Naive B cell (primary cell): ENCODE data around the gene BASP1. TPM values are rescaled to one million over a fixed set of nuclear protein-coding genes. Genes with fewer than 3 reads are reported as not detected.

ENCODE experiments used
- ATAC-seq, 2 donors: fragments of 150-1000 bp; cut with Tn5 transposase; 2 replicates each; pipeline ENCODE4 v1.10.0; 2021; ENCODE audit warnings: low read depth in 2 of 2, mild to moderate bottlenecking in 2 of 2, moderate library complexity in 2 of 2
- DNase-seq: peaks from one replicate; pipeline ENCODE4 v3.0.0; 2022
- H3K27ac Mint-ChIP-seq, 6 donors: one replicate each; pipeline ENCODE4 v1.8.0; 2020 to 2022; ENCODE audit warnings: mild to moderate bottlenecking in 6 of 6, mixed read lengths in 6 of 6, moderate library complexity in 5 of 6, inconsistent platforms in 2 of 6
- H3K27me3 Mint-ChIP-seq, 3 donors: one replicate each; pipeline ENCODE4 v1.8.0; 2021 to 2022; ENCODE audit warnings: mixed read lengths in 3 of 3, mild to moderate bottlenecking in 1 of 3
- H3K36me3 Mint-ChIP-seq, 2 donors: one replicate each; pipeline ENCODE4 v1.8.0; 2020 to 2022; ENCODE audit warnings: mixed read lengths in 2 of 2, inconsistent platforms in 1 of 2, mild to moderate bottlenecking in 1 of 2
- H3K4me1 Mint-ChIP-seq, 3 donors: one replicate each; pipeline ENCODE4 v1.8.0; 2020 to 2022; ENCODE audit warnings: mixed read lengths in 3 of 3, inconsistent platforms in 1 of 3, mild to moderate bottlenecking in 1 of 3, moderate library complexity in 1 of 3
- H3K4me3 Mint-ChIP-seq, 8 donors: one replicate each; pipeline ENCODE4 v1.8.0; 2020 to 2022; ENCODE audit warnings: mild to moderate bottlenecking in 8 of 8, mixed read lengths in 8 of 8, moderate library complexity in 8 of 8, inconsistent platforms in 2 of 8
- H3K9me3 Mint-ChIP-seq, 7 donors: one replicate each; pipeline ENCODE4 v1.8.0; 2020 to 2022; ENCODE audit warnings: mixed read lengths in 7 of 7, mild to moderate bottlenecking in 5 of 7, inconsistent platforms in 2 of 7, moderate library complexity in 1 of 7
- polyA plus RNA-seq, 6 donors: library from polyadenylated mRNA; unstranded; fragments of 300-500 nt; fragmentation: Illumina TruSeq; gene quantifications; one replicate each; pipeline ENCODE4 v1.2.3, GENCODE V29; 2021; ENCODE audit warnings: low read depth in 6 of 6

The BASP1 gene
- polyA plus RNA-seq, 6 donors from 2014 or later, result 64.4 to 149 (median 82.2) TPM

DNA sequence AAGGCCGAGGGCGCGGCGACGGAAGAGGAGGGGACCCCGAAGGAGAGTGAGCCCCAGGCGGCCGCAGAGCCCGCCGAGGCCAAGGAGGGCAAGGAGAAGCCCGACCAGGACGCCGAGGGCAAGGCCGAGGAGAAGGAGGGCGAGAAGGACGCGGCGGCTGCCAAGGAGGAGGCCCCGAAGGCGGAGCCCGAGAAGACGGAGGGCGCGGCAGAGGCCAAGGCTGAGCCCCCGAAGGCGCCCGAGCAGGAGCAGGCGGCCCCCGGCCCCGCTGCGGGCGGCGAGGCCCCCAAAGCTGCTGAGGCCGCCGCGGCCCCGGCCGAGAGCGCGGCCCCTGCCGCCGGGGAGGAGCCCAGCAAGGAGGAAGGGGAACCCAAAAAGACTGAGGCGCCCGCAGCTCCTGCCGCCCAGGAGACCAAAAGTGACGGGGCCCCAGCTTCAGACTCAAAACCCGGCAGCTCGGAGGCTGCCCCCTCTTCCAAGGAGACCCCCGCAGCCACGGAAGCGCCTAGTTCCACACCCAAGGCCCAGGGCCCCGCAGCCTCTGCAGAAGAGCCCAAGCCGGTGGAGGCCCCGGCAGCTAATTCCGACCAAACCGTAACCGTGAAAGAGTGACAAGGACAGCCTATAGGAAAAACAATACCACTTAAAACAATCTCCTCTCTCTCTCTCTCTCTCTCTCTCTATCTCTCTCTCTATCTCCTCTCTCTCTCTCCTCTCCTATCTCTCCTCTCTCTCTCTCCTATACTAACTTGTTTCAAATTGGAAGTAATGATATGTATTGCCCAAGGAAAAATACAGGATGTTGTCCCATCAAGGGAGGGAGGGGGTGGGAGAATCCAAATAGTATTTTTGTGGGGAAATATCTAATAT is 58.1 kb downstream of the BASP1 start:
- DNase-seq (no peak), ATAC-seq (no peak)
- H3K4me1 Mint-ChIP-seq, result peaks cover 50 to 80% (median 54%) of the 10 kb centered on the region in 3 donors
- H3K27me3 Mint-ChIP-seq, result no peaks in the 10 kb centered on the region
- peak overlapping the region in 4 of 8 donors; percentile 35 to 72 (median 48) for H3K4me3 Mint-ChIP-seq
- H3K9me3 Mint-ChIP-seq, result peaks cover 3 to 16% (median 8%) of the 10 kb centered on the region in 7 donors
- H3K36me3 Mint-ChIP-seq, result peaks cover 15 to 21% of the 10 kb centered on the region in 2 donors
- peak overlapping the region in 5 of 6 donors; percentile 82 to 94 (median 92) for H3K27ac Mint-ChIP-seq

DNA sequence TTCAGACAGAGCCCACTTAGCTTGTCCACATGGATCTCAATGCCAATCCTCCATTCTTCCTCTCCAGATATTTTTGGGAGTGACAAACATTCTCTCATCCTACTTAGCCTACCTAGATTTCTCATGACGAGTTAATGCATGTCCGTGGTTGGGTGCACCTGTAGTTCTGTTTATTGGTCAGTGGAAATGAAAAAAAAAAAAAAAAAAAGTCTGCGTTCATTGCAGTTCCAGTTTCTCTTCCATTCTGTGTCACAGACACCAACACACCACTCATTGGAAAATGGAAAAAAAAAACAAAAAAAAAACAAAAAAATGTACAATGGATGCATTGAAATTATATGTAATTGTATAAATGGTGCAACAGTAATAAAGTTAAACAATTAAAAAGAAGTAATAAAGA is 59.0 kb downstream of the BASP1 start:
- DNase-seq (peak; percentile 14), ATAC-seq (peak; percentile 24 to 40)
- H3K9me3 Mint-ChIP-seq, result peaks cover 3 to 16% (median 8%) of the 10 kb centered on the region in 7 donors
- no peaks in the 10 kb centered on the region for H3K27me3 Mint-ChIP-seq
- H3K4me3 Mint-ChIP-seq, result peak overlapping the region; percentile 4 to 83 (median 49)
- H3K36me3 Mint-ChIP-seq, result peaks cover 15 to 21% of the 10 kb centered on the region in 2 donors
- peak overlapping the region; percentile 86 to 94 (median 91) for H3K27ac Mint-ChIP-seq
- H3K4me1 Mint-ChIP-seq, result peaks cover 50 to 80% (median 54%) of the 10 kb centered on the region in 3 donors

DNA sequence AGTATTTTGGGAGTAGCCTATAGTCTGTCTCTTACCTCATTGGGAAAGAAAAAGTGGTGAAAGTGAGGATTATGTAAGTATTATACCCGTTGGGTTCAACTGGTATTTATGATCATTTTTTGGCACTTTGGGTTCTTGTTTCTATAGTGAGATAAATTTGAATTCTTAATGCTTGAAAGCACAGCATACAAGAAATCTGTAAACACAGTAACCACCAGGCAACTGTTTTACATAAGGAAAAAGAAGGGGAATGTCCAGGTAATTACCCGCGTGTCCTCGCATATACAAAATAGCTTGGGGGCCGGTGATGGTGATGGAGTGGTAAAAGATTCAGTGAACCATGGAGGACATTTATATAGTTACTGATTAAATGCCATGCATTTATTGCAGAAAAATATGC is 60.5 kb downstream of the BASP1 start:
- H3K27me3 Mint-ChIP-seq, result no peaks in the 10 kb centered on the region
- peaks cover 15 to 21% of the 10 kb centered on the region in 2 donors for H3K36me3 Mint-ChIP-seq
- peaks cover 3 to 21% (median 11%) of the 10 kb centered on the region in 7 donors for H3K9me3 Mint-ChIP-seq
- ATAC-seq, result peak; percentile 55 to 62
- H3K4me3 Mint-ChIP-seq, result peak overlapping the region; percentile 8 to 83 (median 52)
- H3K4me1 Mint-ChIP-seq, result peaks cover 54 to 80% (median 55%) of the 10 kb centered on the region in 3 donors
- peak overlapping the region; percentile 45 to 94 (median 89) for H3K27ac Mint-ChIP-seq
- DNase-seq, result peak; percentile 47

DNA sequence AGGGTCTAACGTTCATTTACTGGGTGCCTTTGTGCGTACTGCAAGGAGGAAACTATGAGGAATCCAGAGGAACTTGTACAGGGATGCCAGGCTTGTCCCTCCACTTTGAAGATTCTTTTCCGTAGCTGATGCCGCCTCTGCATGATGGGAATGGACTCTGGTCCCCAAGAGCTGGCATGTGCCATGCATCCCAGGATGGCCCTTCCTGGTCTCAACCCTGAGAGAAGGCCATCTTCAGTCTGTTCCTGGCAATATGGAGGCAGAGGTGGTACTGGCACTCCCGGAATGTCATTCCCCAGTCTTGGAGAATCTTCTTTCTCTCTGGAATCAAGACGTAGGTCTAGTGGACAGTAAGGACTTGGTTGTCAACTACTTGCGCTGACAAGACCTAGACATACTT is 61.5 kb downstream of the BASP1 start:
- peaks cover 3 to 24% (median 13%) of the 10 kb centered on the region in 7 donors for H3K9me3 Mint-ChIP-seq
- H3K27me3 Mint-ChIP-seq, result no peaks in the 10 kb centered on the region
- H3K36me3 Mint-ChIP-seq, result peaks cover 15 to 21% of the 10 kb centered on the region in 2 donors
- H3K4me3 Mint-ChIP-seq, result peak overlapping the region in 5 of 8 donors; percentile 37 to 71 (median 49)
- DNase-seq (no peak), ATAC-seq (no peak)
- peak overlapping the region in 4 of 6 donors; percentile 57 to 94 (median 89) for H3K27ac Mint-ChIP-seq
- H3K4me1 Mint-ChIP-seq, result peaks cover 54 to 81% (median 59%) of the 10 kb centered on the region in 3 donors

DNA sequence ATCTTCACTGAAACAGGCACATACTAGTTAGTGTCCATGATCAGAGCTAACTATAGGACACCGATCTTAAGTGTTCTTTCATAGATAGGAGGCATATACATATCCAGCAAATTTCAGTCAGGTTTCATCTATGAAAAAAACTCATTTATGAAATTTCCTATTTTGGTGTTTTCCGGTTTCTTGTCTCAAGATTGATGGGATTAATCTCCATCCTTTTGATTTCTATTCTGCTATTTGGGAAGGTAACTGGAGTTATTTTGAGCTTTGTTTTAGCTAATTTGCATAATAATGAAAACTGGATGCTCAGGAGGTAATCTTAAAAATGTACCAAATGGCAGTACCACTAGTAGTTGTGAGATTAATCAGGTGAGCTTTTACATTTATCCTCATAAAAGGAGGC is 62.1 kb downstream of the BASP1 start:
- Mint-ChIP-seq H3K4me1 (peaks cover 55 to 85% (median 62%) of the 10 kb centered on the region in 3 donors), H3K9me3 (peaks cover 3 to 24% (median 13%) of the 10 kb centered on the region in 7 donors), H3K27me3 (no peaks in the 10 kb centered on the region), H3K4me3 (peak overlapping the region in 5 of 8 donors; percentile 8 to 71 (median 49)), H3K36me3 (peaks cover 15 to 21% of the 10 kb centered on the region in 2 donors), H3K27ac (peak overlapping the region in 3 of 6 donors; percentile 28 to 88 (median 70))
- no peak for DNase-seq
- no peak for ATAC-seq

DNA sequence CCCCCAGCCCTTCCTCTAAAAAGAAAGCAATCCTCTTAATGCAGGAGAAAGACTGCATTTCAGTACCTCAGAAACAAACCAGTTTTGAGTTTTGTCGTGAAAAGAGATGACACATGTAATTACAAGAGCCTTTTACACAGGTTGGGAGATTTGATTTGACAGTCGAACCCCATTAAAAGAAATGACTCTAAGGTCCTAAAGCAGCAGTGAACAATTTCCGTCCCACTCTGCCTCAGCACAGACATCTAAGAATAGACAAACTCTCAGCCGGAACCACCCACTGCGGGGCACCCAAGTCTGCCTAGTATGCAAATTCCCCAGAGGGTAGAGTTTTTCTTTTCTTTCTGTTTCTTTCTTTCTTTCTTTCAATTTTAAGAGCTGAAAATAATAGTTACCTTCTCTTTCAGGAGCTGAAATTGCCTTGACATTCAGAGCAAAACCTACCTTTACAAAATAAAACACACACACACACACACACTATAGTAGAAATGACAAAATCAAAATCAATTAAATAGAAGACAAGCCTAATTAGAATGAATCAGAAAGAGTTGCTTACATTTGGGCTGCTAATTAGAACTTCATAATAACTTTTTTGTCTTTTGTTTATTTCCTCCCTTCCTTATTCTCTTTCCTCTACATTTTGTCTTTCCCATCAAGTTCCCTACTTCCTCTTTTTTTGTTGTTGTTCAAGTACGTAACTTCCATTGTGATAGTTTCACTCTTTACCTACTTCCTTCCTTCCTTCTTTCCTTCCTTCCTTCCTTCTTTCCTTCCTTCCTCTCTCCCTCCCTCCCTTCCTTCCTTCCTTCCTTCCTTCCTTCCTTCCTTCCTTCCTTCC is 65.1 kb downstream of the BASP1 start:
- peak; percentile 86 for DNase-seq
- H3K4me3 Mint-ChIP-seq, result peak overlapping the region; percentile 62 to 92 (median 78)
- peak overlapping the region; percentile 91 to 99 (median 97) for H3K27ac Mint-ChIP-seq
- H3K9me3 Mint-ChIP-seq, result peaks cover 0 to 17% (median 5%) of the 10 kb centered on the region in 7 donors
- H3K4me1 Mint-ChIP-seq, result peaks cover 47 to 84% (median 48%) of the 10 kb centered on the region in 3 donors
- no peaks in the 10 kb centered on the region for H3K36me3 Mint-ChIP-seq
- no peaks in the 10 kb centered on the region for H3K27me3 Mint-ChIP-seq
- peak; percentile 92 for ATAC-seq

DNA sequence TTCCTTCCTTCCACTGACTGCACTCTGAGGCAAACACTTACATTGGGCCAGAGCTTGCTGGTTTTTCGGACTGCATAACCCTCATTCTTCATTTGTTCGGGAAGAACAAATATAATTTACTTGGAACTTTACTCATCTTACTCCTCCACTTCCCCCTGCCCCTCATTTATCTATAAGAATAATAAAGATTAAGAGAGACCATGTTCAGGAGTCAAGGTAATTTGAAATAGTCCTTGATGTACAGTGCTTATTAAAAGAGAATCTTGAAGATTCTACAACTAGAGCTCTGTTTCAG is 65.6 kb downstream of the BASP1 start:
- peak overlapping the region; percentile 91 to 99 (median 97) for H3K27ac Mint-ChIP-seq

DNA sequence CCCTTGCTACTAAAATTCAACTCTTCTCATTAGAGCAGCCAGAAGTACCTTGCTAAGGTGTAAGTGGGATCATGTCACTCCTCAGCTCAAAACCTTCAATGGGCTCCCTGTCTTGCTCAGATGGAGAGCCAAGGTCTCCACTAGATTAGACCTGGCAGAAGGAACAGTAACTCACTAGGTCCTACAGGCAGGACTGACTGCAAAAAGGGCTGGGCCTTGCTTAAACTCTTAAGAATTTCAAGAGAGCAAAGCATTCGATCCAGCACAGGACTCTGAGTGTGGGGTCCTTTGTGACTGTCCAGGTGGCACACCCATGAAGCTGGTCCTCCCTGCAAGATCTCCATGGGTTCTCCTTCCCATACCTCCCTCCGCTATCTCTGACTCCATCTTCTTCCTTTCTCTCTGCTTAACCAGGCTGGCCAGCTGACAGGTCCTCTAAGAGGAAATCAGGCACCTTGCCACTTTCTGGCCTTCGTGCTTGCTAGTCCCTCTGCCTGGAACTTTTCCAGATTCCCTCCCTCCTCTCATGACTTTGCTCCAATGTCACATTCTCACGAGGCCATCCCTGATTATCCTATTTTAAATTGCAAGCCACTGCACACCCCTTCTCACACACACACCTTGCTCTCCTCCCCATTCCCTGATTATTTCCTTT is 70.2 kb downstream of the BASP1 start:
- Mint-ChIP-seq H3K36me3 (peaks cover 4 to 12% of the 10 kb centered on the region in 2 donors), H3K4me1 (peaks cover 33 to 54% (median 33%) of the 10 kb centered on the region in 3 donors), H3K4me3 (no peak overlapping the region), H3K27me3 (no peaks in the 10 kb centered on the region), H3K9me3 (peaks cover 3 to 17% (median 12%) of the 10 kb centered on the region in 7 donors), H3K27ac (peak overlapping the region in 3 of 6 donors; percentile 3 to 69 (median 36))
- DNase-seq (no peak), ATAC-seq (no peak)

More for the DNA sequence above, 65.6 kb downstream of the BASP1 start:
- Mint-ChIP-seq H3K4me3 (peak overlapping the region; percentile 62 to 92 (median 78)), H3K36me3 (peaks cover 0 to 5% of the 10 kb centered on the region in 2 donors), H3K9me3 (peaks cover 0 to 17% (median 8%) of the 10 kb centered on the region in 7 donors), H3K27me3 (no peaks in the 10 kb centered on the region), H3K4me1 (peaks cover 46 to 81% (median 47%) of the 10 kb centered on the region in 3 donors)
- DNase-seq (no peak), ATAC-seq (peak in 1 of 2 donors; percentile 7)

DNA sequence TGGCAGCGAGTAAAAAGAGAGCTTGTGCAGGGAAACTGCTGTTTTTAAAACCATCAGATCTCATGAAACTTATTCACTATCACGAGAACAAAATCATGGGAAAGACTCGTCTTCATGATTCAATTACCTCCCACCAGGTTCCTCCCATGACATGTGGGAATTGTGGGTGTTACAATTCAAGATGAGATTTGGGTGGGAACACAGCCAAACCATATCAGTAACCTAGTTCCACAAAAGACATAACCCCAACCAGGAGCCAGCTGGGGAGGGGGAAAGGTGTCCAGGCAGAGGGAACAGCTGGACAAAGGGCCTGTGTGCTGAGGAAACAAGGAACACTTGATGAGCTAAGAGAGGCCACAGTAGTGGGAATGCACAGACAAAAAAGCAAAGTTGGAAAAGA is 71.1 kb downstream of the BASP1 start:
- peak overlapping the region in 2 of 6 donors; percentile 36 to 79 for H3K27ac Mint-ChIP-seq
- no peaks in the 10 kb centered on the region for H3K27me3 Mint-ChIP-seq
- no peak for ATAC-seq
- DNase-seq, result no peak
- peaks cover 23 to 45% (median 26%) of the 10 kb centered on the region in 3 donors for H3K4me1 Mint-ChIP-seq
- H3K9me3 Mint-ChIP-seq, result peaks cover 3 to 13% (median 7%) of the 10 kb centered on the region in 7 donors
- H3K4me3 Mint-ChIP-seq, result no peak overlapping the region
- peaks cover 4 to 12% of the 10 kb centered on the region in 2 donors for H3K36me3 Mint-ChIP-seq

DNA sequence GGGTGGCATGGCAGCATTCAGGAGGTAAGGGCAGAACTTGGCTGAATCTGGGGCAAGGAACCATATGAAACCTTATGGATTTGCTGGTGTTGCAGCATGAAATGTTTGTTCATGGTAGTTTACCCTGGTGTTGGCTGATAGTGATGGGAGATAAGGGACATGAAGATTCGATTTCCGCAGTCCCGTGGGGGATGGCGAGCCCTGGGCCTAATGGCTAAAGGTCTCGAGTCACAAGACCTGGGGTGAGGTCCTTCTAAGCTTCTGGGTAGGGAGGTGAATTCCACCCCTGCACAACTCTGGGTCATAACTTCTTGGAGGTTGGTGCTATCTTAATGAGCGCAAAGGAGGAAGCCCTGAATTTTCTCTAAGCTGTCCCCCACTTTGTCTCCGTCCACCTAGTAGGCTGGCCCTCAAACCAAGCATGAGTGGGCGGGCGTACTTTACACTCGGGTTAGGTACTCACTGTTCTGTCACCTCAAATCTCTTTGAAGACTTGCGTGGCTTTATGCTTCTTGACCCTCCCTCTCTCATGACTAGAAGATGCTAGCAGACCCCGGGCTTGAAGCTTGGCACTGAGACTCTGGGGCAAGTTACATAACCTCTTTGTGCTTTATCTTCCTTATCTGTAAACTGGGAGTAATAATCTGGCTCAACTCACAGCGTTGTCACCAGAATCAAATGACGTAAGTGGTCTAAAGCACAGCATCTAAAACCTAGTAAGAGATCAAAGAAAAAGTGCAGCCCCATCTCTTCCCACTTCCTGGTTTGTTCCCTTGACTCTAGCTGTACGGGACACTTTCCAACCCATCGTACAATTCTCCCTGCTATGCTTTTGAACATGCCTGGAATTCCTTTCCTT is 72.5 kb downstream of the BASP1 start:
- H3K36me3 Mint-ChIP-seq, result peaks cover 4 to 12% of the 10 kb centered on the region in 2 donors
- ATAC-seq (no peak), DNase-seq (no peak)
- peaks cover 3 to 11% (median 7%) of the 10 kb centered on the region in 7 donors for H3K9me3 Mint-ChIP-seq
- H3K27ac Mint-ChIP-seq, result peak overlapping the region in 2 of 6 donors; percentile 13 to 76
- H3K4me1 Mint-ChIP-seq, result peaks cover 15 to 32% (median 15%) of the 10 kb centered on the region in 3 donors
- H3K4me3 Mint-ChIP-seq, result no peak overlapping the region
- H3K27me3 Mint-ChIP-seq, result no peaks in the 10 kb centered on the region

DNA sequence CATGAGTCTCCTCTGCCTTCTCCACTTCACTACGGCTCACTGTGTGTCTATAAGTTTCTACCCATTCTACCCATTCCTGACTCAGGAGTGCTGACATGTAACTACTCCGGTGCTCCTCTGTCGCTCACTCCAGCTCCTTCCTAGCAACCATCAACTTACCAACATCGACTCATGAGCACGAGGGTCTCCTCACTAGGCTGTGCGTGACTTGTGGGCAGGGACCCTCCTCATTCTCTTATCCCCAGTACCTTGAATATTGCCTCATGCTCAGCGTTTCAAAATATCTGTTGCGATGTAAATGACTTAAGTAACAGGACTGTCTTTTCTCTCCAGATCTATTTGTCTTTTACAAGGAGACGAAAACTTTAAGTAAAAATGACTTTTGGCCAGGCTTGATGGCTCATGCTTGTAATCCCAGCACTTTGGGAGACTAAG is 73.1 kb downstream of the BASP1 start:
- H3K36me3 Mint-ChIP-seq, result peaks cover 4 to 12% of the 10 kb centered on the region in 2 donors
- DNase-seq (no peak), ATAC-seq (no peak)
- peak overlapping the region in 1 of 6 donors; percentile 76 for H3K27ac Mint-ChIP-seq
- no peak overlapping the region for H3K4me3 Mint-ChIP-seq
- peaks cover 11 to 30% (median 12%) of the 10 kb centered on the region in 3 donors for H3K4me1 Mint-ChIP-seq
- peaks cover 3 to 11% (median 6%) of the 10 kb centered on the region in 7 donors for H3K9me3 Mint-ChIP-seq
- H3K27me3 Mint-ChIP-seq, result no peaks in the 10 kb centered on the region
